ENCODE data around the gene MARCHF10.

The MARCHF10 gene

DNA sequence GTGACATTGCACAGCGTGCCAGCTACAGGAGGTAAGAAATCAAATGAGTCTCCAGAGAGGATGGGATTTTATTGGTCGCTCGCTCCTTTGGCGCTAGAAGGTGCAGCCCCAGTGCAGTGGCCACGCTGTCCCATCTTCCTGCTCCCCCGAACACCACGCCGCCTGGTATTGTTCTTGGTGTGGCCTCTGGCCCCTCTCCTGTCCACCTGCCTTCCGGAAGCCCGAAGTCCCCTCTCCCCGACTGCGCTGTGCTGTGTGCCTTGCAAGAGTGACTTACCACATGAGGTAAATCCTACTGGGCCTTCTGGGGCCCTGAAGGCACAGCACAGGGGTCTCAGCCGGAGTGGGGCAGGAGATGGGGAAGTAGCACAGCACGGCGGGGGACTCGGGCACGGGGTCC is 58.2 kb downstream of the MARCHF10 start:
- no peak for DNase-seq

- no peak for DNase-seq
Measured at GRCh38 chr17:62746941-62747340, 61.2 kb downstream of the MARCHF10 start.

GRCh38 chr17:62745806-62746205 is 62.3 kb downstream of the MARCHF10 start:
- no peak for DNase-seq

DNA sequence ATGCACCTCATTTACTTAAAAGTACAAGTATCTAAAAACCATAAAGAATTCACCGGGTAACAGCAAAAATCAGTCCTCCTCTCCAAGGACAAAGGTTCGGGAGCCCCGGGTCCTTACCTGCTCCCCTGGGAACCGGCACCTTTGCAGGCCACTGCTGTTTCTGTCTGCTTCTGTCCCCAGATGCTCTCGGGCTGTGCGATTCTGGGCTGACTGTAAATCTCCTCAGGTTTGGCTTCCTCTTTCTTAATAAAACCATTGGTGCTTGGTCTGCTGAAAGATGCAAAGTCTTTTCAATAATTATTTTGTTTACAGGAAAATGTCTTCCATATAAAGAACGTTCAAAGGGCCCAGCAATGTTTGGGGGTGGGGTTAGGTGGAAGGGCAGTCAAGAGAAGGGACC is 63.9 kb downstream of the MARCHF10 start:
- DNase-seq: no peak

DNA sequence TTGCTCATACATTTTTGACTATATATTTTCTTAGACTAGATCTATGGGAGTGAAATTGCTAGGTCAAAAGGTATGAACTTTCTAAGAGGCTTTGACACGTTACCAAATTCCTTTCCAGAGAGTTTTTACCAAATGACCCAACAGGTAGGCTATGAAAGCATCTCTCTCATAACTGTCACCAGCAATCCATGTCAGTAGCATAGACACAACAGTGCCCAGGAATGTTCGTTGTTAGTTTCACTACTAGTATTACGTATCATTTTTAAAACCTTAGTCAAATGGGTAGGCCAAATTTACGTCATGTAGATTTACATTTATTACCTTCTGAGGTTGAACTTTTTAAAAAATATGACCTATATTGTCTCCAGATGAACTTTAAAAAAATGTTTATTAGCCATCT is 66.8 kb downstream of the MARCHF10 start:
- no peak for DNase-seq

- no peak for DNase-seq
Measured at GRCh38 chr17:62739645-62740388, 68.3 kb downstream of the MARCHF10 start.

GRCh38 chr17:62738281-62738680 is 69.8 kb downstream of the MARCHF10 start:
- DNase-seq: no peak

GRCh38 chr17:62737513-62737912 is 70.6 kb downstream of the MARCHF10 start:
- no peak for DNase-seq

- DNase-seq: no peak
Measured at GRCh38 chr17:62735044-62735651, 73.0 kb downstream of the MARCHF10 start.

DNA sequence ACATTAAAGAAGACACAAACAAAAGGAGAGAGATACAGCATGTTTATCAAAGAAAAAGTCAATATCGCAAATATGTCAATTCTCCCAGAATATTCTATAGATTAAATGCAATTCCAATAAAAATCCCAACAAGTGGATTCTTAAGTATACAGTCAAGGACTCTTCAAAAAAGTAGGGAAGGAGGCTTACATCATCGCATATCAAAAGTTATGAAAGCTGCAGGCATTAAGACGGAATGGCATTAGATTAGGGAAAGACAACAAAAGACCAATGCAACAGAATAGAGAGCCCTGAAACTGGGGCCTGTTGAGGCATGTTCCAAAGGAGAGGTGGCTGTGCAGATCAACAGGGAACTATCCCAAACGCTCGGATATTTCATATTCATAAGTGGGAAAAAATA is 76.0 kb downstream of the MARCHF10 start:
- DNase-seq: no peak

GRCh38 chr17:62727916-62728672 is 80.0 kb downstream of the MARCHF10 start:
- DNase-seq: peak; percentile 26

- DNase-seq: no peak
Measured at GRCh38 chr17:62725791-62726249, 82.3 kb downstream of the MARCHF10 start.

DNA sequence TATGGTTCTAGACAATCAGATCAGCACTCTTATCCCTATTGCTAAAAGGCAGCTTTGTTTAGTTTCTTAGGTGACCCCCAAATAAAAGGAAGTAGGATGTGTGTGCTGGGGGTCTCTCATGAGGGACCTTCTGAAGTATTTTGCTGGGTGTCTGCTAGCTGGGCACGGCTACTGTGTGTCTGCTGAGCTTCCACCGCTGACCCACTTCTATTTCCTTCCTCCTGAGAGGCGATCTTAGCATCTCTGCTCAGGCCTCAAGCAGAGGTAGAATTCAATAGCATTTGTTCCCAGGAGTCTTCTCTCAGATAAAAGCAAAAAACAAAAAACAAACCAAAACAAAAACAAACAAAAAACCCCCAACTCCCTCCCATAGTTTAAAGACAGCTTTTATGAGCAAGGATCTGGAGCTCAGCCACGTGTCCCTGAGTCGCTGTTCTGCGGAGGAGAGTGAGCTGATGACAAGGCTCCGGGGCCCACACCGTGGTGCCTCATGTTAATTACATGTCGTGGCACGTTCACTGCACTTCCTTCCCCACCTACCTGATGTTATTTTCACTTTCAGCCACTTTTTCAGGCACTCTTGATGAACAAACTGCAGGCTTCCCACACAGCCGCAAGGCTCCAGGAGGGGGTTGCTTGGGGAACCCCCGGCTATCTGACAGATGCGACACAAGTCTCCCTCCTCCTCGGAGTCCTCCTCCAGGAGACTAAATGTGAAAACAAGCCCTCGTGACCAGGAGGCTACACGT is 83.5 kb downstream of the MARCHF10 start:
- DNase-seq: no peak

GRCh38 chr17:62723842-62724241 is 84.3 kb downstream of the MARCHF10 start:
- DNase-seq: peak; percentile 55

DNA sequence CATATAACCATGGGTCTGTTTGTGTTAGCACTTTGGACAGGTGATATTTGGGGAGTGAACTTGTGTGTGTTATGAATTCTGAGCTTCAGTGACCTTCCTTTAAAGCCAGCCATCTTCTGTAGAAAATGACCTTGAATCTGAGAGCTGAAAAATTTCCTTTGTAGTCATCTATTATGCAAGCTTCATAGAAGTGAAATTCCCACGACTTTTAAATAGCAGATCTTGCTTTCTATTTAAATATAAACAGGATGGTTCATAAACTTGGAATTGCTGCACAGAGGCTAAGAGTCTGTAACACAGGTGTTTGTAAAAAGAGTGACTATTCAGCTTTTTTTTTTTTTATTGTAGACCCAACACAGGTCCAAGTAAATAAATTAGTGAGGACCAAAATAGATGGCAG is 85.5 kb downstream of the MARCHF10 start:
- no peak for DNase-seq

DNA sequence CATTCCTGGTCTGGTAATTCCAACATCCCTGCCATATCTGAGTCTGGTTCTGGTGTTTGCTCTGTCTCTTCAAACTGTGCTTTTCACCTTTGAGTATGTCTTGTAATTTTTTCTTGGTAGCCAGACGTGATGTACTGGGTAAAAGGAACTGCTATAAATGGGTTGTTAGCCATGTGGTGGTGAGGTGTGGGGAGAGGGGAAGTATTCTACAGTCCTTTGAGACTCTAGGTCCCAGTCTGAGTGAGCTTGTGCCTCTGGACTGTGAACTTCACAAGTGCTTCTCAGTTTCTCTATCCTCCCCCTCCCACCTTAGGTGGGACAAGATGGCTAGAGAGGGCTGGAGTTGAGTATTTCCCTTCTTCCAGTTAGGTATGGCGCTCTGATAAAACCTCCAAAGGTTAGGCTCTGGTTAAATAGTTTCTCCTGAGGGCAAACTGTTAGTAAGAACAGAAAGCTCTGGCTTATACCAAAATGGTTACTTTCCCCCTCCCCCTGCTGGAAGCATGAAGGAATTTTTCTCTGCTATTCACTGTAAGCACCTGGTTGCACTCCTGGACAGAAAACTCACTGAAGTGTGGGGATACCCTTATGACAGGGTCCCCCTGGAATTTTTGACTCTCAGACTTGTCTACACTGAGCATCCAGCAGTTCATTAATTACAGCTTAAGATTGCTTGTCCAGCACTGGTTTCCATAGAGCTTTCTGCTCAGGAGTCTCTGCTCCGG is 87.8 kb downstream of the MARCHF10 start:
- DNase-seq: no peak

GRCh38 chr17:62719586-62719985 is 88.5 kb downstream of the MARCHF10 start:
- no peak for DNase-seq

GRCh38 chr17:62718429-62718828 is 89.7 kb downstream of the MARCHF10 start:
- no peak for DNase-seq

GRCh38 chr17:62717889-62718288 is 90.2 kb downstream of the MARCHF10 start:
- DNase-seq: no peak

GRCh38 chr17:62717589-62717855 is 90.6 kb downstream of the MARCHF10 start:
- no peak for DNase-seq

DNA sequence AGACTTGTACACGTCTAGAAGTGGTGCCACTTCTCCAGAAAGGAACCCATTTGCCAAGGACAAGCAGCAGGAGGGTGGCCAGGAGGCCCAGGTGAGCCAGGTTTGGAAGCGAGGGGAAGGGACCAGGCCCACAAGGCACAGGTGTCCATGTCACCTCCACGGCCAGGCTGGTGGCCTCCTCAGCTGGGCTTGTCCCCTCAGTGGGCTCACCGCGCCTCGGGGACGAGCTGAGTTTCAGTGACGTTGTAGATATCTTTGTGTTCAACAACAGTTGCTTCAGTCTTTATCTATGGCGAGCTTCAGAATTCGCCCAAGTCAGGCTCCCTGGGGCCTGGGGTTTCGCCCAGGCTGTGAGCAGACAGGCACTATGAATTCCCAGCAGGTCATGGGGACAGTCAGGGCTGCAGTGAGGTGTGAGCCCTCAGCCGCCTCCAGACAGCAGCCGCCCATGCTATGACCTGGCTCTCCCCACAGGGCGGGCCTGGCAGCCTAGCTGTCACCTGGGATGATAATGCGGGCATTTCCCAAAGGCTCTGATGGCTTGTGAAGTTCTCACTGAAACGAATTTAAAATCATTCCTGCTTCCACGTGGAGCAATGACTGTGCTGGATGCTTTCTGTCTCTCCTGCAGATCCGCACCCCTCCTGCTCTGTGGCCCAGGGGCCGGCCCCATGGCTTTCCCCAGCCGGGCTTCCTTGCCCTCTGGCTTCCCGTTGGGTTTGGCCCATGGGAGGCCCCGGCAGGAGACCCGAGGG is 91.1 kb downstream of the MARCHF10 start:
- no peak for DNase-seq

DNA sequence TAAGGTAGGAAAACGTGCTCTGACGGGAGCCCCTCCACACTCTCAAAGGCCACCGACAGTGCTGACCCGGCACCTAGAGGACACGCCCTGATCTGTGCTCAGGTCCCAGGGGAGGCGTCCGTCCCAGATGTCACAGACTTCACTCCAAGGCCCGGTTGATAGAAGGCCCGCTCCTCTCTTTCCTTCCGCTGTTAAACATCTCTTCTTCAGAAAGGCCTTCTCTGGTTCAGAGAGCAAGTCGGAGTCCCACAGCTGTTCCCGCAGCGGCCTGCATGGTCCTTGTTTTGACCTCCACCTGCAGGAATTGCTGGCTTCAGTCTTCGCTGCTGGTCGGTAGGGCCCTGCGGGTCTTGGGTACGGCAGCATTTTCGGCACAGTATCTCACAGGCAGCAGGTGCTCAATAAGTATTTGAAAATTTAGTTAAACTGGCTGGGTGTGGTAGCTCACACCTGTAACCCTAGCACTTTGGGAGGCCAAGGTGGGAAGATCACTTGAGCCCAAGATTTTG is 92.2 kb downstream of the MARCHF10 start:
- DNase-seq: no peak

Measured in NCI-H146 (cell line).